Gastroesophageal sphincter (tissue), 4 donors: ENCODE measurements around the gene FYB1. TPM values are rescaled to one million over a fixed set of nuclear protein-coding genes. Genes with fewer than 3 reads are reported as not detected.

ENCODE experiments used
- ATAC-seq: fragments of 150-250 bp; one replicate; pipeline ENCODE4 v1.9.1; 2016; ENCODE audit warnings: mild to moderate bottlenecking, moderate library complexity
- H3K27ac ChIP-seq, 4 donors: fragments of 200-600 bp; sonication (generic) in 3 of 4; 1 replicate in 3 of 4; 2 replicates in 1 of 4; pipeline ENCODE4 v1.5.1; 2016 to 2019
- H3K27me3 ChIP-seq: fragments of 200-600 bp; sonication (generic); one replicate; pipeline ENCODE4 v1.5.1; 2019
- H3K36me3 ChIP-seq, 2 donors: fragments of 200-600 bp; sonication (generic); one replicate each; pipeline ENCODE4 v1.5.1; 2019; ENCODE audit warnings: control low read depth in 1 of 2
- H3K4me1 ChIP-seq, 3 donors: fragments of 200-600 bp; sonication (generic); 1 replicate in 2 of 3; 2 replicates in 1 of 3; pipeline ENCODE4 v1.5.1; 2016 to 2019; ENCODE audit warnings: control low read depth in 2 of 3
- H3K4me3 ChIP-seq, 2 donors: fragments of 200-600 bp; sonication (generic); one replicate each; pipeline ENCODE4 v1.5.1; 2019; ENCODE audit warnings: mild to moderate bottlenecking in 1 of 2, moderate library complexity in 1 of 2
- H3K9me3 ChIP-seq, 3 donors: fragments of 200-600 bp; sonication (generic); one replicate each; pipeline ENCODE4 v1.5.1; 2017 to 2019; ENCODE audit warnings: control low read depth in 2 of 3
- EP300 ChIP-seq: sonication (generic); formaldehyde crosslinking; IDR thresholded peaks from one replicate; pipeline ENCODE4 v1.6.1; 2017; ENCODE audit warnings: antibody characterized with exemption, mild to moderate bottlenecking
- POLR2A ChIP-seq, 2 donors: fragments of 450-650 bp; IDR thresholded peaks; one replicate each; pipeline ENCODE4 v1.6.1; 2017; ENCODE audit warnings: antibody characterized with exemption in 2 of 2, mild to moderate bottlenecking in 2 of 2, moderate library complexity in 1 of 2
- POLR2AphosphoS5 ChIP-seq: sonication (generic); formaldehyde crosslinking; IDR thresholded peaks from one replicate; pipeline ENCODE4 v1.6.1; 2017; ENCODE audit warnings: antibody characterized with exemption
- WGBS, 2 donors: methylation state at CpG; one replicate each; pipeline ENCODE4 v1.1.5; 2018; ENCODE audit warnings: low coverage in 1 of 2; 5-methylcytosine and 5-hydroxymethylcytosine counted together
- total RNA-seq, 4 donors: library from RNA; depleted of rRNA; stranded (reverse); fragments of >200 nt; gene quantifications; one replicate each; pipeline ENCODE4 v1.1.0, GENCODE V29; 2016
- TF ChIP-seq, protein P1 (sequence below), 4 experiments: fragments of 200-600 bp in 2 of 4; fragments of 450-650 bp in 2 of 4; sonication (generic) in 1 of 4; IDR thresholded peaks; one replicate each; pipeline ENCODE4 v1.5.1; 2017 to 2019; ENCODE audit warnings: antibody characterized with exemption in 4 of 4, mild to moderate bottlenecking in 2 of 4, moderate library complexity in 2 of 4

Gene FYB1
- total RNA-seq, 4 donors from 2014 or later = 2.5 to 9.3 (median 5.9) TPM

DNA sequence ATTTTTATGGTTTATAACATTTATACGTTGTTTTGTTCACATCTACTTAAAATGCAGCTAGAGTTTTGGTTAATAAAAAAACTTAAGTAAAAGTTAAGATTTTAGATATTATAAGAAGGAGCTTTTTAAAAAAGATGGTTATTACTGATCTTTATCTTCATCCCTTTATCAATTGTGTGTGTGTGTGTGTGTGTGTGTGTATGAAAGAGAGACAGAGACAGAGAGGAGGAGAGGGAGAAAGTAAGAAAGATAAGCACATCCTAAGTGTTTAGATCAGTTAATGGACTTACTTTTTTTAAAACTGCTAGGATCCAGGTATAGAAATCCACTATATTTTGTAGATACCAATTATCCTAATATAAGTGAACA lies 99.3 kb downstream of the FYB1 start:
- WGBS, 2 donors = 70 to 83% methylated on average over 1 of the region's 1 CpG
- Histone ChIP-seq H3K4me3 (no peak overlapping the region), H3K27ac (no peak overlapping the region), H3K36me3 (no peaks in the 10 kb centered on the region), H3K27me3 (no peaks in the 10 kb centered on the region), H3K4me1 (no peaks in the 10 kb centered on the region), H3K9me3 (no peaks in the 10 kb centered on the region)
- ATAC-seq = no peak
- TF ChIP-seq POLR2AphosphoS5 = no peak
- TF ChIP-seq POLR2A (IDR thresholded peaks at IDR 0.05) = no peak
- no peak for TF ChIP-seq EP300

DNA sequence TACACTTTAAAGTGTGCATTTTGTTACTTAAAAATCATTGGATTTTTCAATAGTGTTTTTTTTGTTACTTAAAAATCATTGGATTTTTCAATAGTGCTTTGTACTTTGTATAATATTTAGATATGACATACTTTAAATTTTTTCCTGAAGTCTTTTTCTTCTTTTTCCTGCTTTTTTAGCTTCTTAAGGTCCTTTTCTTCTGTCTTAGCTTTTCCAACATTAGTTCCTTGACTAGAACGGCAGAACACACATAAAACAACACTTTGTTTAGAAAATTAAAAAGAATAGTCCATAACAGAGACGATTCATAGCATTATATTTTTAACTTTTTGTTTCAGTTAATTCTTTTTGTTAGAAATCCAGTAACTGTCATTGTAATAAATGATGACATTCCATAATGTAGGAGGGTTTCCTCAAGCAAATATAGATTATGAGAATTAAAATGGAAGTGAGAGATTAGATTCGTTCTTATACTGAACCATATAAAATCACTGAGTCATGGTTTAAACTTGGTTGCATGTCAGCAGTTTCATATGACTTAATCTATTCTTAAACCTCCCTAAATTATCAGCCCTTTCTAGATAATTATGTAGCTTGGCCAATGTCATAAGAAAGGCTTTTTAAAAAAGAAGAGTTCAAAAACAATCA lies 99.8 kb downstream of the FYB1 start:
- Histone ChIP-seq H3K36me3 (no peaks in the 10 kb centered on the region), H3K4me3 (no peak overlapping the region), H3K27ac (no peak overlapping the region), H3K9me3 (no peaks in the 10 kb centered on the region), H3K27me3 (no peaks in the 10 kb centered on the region), H3K4me1 (no peaks in the 10 kb centered on the region)
- TF ChIP-seq POLR2A (IDR thresholded peaks at IDR 0.05) = no peak
- TF ChIP-seq POLR2AphosphoS5 = no peak
- TF ChIP-seq, protein P1, sequence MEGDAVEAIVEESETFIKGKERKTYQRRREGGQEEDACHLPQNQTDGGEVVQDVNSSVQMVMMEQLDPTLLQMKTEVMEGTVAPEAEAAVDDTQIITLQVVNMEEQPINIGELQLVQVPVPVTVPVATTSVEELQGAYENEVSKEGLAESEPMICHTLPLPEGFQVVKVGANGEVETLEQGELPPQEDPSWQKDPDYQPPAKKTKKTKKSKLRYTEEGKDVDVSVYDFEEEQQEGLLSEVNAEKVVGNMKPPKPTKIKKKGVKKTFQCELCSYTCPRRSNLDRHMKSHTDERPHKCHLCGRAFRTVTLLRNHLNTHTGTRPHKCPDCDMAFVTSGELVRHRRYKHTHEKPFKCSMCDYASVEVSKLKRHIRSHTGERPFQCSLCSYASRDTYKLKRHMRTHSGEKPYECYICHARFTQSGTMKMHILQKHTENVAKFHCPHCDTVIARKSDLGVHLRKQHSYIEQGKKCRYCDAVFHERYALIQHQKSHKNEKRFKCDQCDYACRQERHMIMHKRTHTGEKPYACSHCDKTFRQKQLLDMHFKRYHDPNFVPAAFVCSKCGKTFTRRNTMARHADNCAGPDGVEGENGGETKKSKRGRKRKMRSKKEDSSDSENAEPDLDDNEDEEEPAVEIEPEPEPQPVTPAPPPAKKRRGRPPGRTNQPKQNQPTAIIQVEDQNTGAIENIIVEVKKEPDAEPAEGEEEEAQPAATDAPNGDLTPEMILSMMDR (IDR thresholded peaks at IDR 0.05) = no peak
- TF ChIP-seq EP300 = no peak
- no peak for ATAC-seq
- WGBS, 2 donors = 53 to 67% methylated on average over 3 of the region's 3 CpGs

DNA sequence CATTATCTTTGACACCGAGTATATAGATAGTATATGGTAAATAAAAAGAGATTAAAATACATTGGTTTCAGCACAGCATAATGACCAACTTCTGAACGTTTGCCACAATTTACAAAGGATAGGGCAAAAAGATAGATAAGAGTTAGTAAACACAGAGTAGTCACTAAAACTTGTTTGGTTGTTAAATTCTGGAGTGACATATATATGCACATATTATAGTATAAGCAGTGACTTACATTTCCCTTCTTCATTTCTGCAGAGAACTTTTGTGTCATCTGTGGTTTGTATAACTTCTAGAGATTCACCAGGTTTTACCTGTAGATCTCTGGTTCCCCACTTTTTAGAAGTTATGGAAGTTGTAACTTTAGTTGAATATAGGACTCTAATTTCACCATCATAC lies 100.7 kb downstream of the FYB1 start:
- Histone ChIP-seq H3K27me3 (no peaks in the 10 kb centered on the region), H3K4me1 (no peaks in the 10 kb centered on the region), H3K9me3 (no peaks in the 10 kb centered on the region), H3K4me3 (no peak overlapping the region), H3K36me3 (no peaks in the 10 kb centered on the region), H3K27ac (no peak overlapping the region)
- TF ChIP-seq POLR2A (IDR thresholded peaks at IDR 0.05) (no peak), EP300 (no peak), POLR2AphosphoS5 (no peak)
- TF ChIP-seq, protein P1 (IDR thresholded peaks at IDR 0.05) = no peak
- ATAC-seq = no peak
- 63 to 88% methylated on average over 2 of the region's 2 CpGs for WGBS, 2 donors

DNA sequence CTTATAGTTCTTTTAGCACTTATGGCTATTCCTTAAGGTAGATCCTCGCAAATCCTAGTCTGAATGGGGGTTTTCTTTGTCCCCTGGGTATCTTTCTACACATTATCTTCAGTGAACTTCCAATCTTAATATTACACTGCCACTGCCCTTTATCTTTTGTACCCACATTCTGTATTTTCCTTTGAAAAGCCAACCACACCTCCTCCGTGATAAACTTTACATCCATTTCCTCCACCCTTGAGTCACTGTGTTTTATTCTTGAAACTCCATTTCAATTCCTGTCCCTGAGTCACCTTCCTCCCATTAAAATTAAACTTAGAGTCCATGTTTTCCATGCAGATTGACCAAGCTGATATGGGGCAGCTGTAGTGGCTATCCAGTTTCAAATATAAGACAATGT lies 102.0 kb downstream of the FYB1 start:
- TF ChIP-seq POLR2AphosphoS5 (no peak), POLR2A (IDR thresholded peaks at IDR 0.05) (no peak)
- Histone ChIP-seq H3K36me3 (no peaks in the 10 kb centered on the region), H3K9me3 (no peaks in the 10 kb centered on the region), H3K27me3 (no peaks in the 10 kb centered on the region), H3K27ac (no peak overlapping the region), H3K4me3 (no peak overlapping the region), H3K4me1 (no peaks in the 10 kb centered on the region)
- no peak for ATAC-seq
- 81 to 86% methylated on average over 2 of the region's 2 CpGs for WGBS, 2 donors

DNA sequence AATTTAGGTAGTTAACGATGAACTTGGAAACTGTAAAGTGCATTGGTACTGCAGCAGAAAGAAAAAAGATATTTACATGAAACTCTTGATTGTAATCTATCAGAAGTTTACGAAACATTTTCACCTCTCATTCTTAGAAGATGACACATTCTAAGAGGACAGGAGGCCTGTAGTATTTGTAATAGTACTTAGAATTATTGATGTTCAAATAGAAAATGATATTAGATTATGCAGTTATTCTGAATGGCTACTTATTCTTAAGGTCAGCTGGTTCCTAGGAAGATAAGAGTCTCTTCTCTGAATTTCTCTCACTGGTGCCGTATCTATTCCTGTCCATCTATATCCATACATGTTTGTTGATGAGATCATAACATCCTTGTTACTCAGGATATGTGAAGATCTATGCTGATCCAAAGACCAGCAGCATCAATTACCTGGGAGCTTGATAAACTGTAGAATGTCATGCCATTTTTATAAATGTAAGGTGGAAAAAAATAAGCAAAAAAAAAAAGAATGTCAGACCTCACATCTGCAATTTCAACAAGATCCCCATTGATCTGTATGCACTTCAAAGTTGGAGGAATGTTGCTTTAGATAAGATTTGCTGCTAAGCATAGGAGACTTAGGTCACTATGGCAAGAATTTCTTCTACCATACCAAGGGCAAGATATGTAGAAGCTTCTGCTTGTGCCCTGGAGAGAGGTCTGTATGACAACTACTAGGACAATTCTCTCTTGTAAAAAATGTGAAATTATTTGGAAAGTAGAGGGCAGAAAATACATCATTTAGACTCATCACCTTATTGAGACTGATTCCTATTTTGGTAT lies 102.8 kb downstream of the FYB1 start:
- H3K36me3 ChIP-seq = no peaks in the 10 kb centered on the region
- WGBS, 2 donors = 83 to 92% methylated on average over 3 of the region's 3 CpGs
- no peaks in the 10 kb centered on the region for H3K27me3 ChIP-seq
- TF ChIP-seq, protein P1 (IDR thresholded peaks at IDR 0.05) = no peak
- TF ChIP-seq POLR2AphosphoS5 (no peak), EP300 (no peak), POLR2A (IDR thresholded peaks at IDR 0.05) (no peak)
- H3K4me3 ChIP-seq = no peak overlapping the region
- H3K9me3 ChIP-seq = no peaks in the 10 kb centered on the region
- H3K27ac ChIP-seq = no peak overlapping the region
- no peaks in the 10 kb centered on the region for H3K4me1 ChIP-seq
- no peak for ATAC-seq
